ENCODE results near the gene HIPK1. TPM values are rescaled to one million over a fixed set of nuclear protein-coding genes. Genes with fewer than 3 reads are reported as not detected.

The HIPK1 gene
- total and polyA plus RNA-seq, 2 of the 13 experiments (the other 11 are each of a cell fraction or from before 2014, with no cell fraction given) = 20.8 to 33.4 TPM

DNA sequence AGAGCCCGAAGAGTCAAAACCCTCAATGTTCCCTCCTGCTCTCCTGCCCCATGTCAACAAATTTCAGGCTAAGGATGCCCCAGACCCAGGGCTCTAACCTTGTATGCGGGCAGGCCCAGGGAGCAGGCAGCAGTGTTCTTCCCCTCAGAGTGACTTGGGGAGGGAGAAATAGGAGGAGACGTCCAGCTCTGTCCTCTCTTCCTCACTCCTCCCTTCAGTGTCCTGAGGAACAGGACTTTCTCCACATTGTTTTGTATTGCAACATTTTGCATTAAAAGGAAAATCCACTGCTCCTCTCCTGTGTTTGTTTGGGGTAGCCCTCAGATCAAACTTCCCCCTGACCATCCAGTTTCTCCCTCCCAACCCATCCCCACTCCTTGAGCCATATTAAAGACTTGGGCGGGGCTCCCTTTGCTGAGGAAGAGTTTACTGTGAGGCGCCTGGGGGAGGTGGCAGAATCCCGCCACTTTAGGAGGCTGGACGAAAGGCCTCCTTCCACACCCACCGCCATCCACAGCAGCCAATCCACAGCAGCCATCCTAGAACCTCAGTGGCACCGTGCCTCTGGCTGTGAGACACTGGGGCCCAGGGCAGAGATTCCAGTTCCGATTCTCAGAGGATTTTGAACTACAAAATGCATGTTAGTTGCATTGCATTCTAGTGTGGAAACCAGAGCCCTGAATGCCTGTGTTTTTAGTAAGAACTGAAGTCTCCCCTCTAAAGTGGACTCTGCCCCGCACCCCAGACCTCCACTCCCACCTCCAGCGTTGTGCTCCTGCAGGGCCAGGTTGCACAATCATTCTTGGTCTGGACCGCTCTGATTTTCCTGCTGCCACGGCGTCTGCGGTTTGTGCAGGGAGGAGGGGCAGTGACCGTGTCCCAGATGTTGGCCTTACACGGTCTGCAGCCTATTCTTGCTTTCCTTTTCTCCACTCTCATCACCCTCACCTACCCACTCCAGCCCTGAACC, 53.1 kb downstream of the HIPK1 start (continued):
- TF ChIP-seq, protein P1, sequence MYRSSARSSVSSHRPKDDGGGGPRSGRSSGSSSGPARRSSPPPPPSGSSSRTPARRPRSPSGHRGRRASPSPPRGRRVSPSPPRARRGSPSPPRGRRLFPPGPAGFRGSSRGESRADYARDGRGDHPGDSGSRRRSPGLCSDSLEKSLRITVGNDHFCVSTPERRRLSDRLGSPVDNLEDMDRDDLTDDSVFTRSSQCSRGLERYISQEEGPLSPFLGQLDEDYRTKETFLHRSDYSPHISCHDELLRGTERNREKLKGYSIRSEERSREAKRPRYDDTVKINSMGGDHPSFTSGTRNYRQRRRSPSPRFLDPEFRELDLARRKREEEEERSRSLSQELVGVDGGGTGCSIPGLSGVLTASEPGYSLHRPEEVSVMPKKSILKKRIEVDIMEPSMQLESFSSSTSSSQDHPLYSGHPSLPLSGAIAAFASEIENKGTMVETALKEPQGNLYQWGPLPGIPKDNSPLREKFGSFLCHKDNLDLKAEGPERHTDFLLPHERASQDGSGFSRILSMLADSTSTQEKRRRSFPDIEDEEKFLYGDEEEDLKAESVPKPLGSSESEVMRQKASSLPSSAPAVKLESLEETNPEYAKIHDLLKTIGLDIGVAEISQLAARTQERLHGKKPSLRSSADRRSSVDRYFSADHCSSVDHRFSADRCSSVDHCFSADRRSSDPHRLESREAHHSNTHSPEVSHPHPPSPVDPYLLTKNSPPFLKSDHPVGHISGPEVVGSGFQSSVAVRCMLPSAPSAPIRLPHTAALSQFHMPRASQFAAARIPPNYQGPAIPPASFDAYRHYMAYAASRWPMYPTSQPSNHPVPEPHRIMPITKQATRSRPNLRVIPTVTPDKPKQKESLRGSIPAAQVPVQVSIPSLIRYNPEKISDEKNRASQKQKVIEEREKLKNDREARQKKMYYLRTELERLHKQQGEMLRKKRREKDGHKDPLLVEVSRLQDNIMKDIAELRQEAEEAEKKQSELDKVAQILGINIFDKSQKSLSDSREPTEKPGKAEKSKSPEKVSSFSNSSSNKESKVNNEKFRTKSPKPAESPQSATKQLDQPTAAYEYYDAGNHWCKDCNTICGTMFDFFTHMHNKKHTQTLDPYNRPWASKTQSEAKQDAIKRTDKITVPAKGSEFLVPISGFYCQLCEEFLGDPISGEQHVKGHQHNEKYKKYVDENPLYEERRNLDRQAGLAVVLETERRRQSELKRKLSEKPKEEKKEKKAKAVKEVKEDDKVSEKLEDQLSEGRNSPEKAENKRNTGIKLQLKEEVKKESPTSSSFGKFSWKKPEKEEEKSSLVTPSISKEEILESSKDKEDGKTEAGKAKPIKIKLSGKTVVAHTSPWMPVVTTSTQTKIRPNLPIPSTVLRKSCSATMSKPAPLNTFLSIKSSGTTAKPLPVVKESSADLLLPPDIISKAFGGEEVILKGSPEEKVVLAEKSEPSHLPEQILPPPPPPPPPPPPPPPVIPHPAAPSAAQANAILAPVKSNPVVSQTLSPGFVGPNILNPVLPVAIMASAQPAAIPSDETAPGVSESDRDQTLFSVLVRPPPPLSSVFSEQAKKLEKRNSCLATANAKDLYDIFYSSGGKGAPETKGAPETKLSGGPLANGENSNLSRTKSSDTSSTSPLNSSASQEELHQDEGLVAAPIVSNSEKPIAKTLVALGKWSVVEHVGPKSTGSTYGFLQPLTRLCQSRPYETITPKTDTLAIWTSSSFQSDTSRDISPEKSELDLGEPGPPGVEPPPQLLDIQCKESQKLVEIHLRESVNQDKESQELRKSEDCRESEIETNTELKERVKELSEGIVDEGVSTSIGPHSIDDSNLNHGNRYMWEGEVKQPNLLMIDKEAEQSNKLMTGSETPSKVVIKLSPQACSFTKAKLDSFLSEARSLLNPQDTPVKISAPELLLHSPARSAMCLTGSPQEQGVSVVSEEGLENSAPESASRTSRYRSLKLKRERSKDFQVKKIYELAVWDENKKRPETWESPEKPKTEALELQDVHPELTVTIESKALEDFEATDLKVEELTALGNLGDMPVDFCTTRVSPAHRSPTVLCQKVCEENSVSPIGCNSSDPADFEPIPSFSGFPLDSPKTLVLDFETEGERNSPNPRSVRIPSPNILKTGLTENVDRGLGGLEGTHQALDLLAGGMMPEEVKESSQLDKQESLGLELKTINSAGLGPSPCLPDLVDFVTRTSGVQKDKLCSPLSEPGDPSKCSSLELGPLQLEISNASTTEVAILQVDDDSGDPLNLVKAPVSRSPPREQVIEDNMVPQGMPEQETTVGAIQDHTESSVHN (CRISPR knock-in tag; IDR thresholded peaks at IDR 0.05) = no peak
- no peak for TF ChIP-seq ZKSCAN1 (IDR thresholded peaks at IDR 0.05; ENCODE audit: low read length)
- TF ChIP-seq ZNF549 (CRISPR knock-in tag; IDR thresholded peaks at IDR 0.05) = no peak
- no peak for TF ChIP-seq RFX1 (IDR thresholded peaks at IDR 0.05)
- TF ChIP-seq ZNF354B (CRISPR knock-in tag; IDR thresholded peaks at IDR 0.05) = no peak
- TF ChIP-seq GPN1 (CRISPR knock-in tag; IDR thresholded peaks at IDR 0.05; ENCODE audit: borderline replicate concordance) = no peak
- no peak for TF ChIP-seq MEIS2 (CRISPR knock-in tag; IDR thresholded peaks at IDR 0.05)
- TF ChIP-seq MIXL1 (CRISPR knock-in tag; IDR thresholded peaks at IDR 0.05) = no peak
- TF ChIP-seq, protein P2, sequence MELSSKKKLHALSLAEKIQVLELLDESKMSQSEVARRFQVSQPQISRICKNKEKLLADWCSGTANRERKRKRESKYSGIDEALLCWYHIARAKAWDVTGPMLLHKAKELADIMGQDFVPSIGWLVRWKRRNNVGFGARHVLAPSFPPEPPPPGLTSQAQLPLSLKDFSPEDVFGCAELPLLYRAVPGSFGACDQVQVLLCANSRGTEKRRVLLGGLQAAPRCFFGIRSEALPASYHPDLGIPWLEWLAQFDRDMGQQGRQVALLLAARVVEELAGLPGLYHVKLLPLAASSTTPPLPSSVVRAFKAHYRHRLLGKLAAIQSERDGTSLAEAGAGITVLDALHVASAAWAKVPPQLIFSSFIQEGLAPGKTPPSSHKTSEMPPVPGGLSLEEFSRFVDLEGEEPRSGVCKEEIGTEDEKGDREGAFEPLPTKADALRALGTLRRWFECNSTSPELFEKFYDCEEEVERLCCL (CRISPR knock-in tag; IDR thresholded peaks at IDR 0.05; ENCODE audit: borderline replicate concordance) = no peak
- TF ChIP-seq, protein P3, sequence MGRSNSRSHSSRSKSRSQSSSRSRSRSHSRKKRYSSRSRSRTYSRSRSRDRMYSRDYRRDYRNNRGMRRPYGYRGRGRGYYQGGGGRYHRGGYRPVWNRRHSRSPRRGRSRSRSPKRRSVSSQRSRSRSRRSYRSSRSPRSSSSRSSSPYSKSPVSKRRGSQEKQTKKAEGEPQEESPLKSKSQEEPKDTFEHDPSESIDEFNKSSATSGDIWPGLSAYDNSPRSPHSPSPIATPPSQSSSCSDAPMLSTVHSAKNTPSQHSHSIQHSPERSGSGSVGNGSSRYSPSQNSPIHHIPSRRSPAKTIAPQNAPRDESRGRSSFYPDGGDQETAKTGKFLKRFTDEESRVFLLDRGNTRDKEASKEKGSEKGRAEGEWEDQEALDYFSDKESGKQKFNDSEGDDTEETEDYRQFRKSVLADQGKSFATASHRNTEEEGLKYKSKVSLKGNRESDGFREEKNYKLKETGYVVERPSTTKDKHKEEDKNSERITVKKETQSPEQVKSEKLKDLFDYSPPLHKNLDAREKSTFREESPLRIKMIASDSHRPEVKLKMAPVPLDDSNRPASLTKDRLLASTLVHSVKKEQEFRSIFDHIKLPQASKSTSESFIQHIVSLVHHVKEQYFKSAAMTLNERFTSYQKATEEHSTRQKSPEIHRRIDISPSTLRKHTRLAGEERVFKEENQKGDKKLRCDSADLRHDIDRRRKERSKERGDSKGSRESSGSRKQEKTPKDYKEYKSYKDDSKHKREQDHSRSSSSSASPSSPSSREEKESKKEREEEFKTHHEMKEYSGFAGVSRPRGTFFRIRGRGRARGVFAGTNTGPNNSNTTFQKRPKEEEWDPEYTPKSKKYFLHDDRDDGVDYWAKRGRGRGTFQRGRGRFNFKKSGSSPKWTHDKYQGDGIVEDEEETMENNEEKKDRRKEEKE (IDR thresholded peaks at IDR 0.05) = no peak
- TF ChIP-seq, protein P4, sequence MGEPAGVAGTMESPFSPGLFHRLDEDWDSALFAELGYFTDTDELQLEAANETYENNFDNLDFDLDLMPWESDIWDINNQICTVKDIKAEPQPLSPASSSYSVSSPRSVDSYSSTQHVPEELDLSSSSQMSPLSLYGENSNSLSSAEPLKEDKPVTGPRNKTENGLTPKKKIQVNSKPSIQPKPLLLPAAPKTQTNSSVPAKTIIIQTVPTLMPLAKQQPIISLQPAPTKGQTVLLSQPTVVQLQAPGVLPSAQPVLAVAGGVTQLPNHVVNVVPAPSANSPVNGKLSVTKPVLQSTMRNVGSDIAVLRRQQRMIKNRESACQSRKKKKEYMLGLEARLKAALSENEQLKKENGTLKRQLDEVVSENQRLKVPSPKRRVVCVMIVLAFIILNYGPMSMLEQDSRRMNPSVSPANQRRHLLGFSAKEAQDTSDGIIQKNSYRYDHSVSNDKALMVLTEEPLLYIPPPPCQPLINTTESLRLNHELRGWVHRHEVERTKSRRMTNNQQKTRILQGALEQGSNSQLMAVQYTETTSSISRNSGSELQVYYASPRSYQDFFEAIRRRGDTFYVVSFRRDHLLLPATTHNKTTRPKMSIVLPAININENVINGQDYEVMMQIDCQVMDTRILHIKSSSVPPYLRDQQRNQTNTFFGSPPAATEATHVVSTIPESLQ (CRISPR knock-in tag; conservative IDR thresholded peaks at IDR 0.05) = no peak
